Pancreas (tissue), 10 donors: ENCODE measurements around the gene OR2T8. TPM values are rescaled to one million over a fixed set of nuclear protein-coding genes. Genes with fewer than 3 reads are reported as not detected.
"Not testable (repeated sequence)": the region's sequence is repeated elsewhere in the genome, so short reads cannot be mapped to it uniquely, and the experiment has no call there.

ENCODE experiments used
- ATAC-seq, 4 donors: fragments of 200-7000 bp; cut with Tn5 transposase; one replicate each; pipeline versions ENCODE4 v1.8.0 to v1.9.1; 2020; ENCODE audit warnings: mild to moderate bottlenecking in 4 of 4, moderate library complexity in 4 of 4
- DNase-seq, 6 donors: peaks; one replicate each; pipeline ENCODE4 v3.0.0-alpha.2; 2020
- FAIRE-seq: peaks from 2 replicates; lab custom pipeline; 2012; peaks lifted over from hg19 to GRCh38; lab: Jason Lieb, UNC
- H3K27ac ChIP-seq, 4 donors: fragments of 200-600 bp; sonication (generic); 1 replicate in 3 of 4; 2 replicates in 1 of 4; pipeline versions ENCODE4 v1.5.0 to v1.8.0; 2020
- H3K27me3 ChIP-seq, 4 donors: fragments of 200-600 bp; one replicate each; pipeline ENCODE4 v1.8.0; 2021
- H3K36me3 ChIP-seq, 3 donors: fragments of 200-600 bp; sonication (generic) in 1 of 3; one replicate each; pipeline versions ENCODE4 v1.5.0 to v1.8.0; 2020 to 2021
- H3K4me1 ChIP-seq, 3 donors: fragments of 200-600 bp; one replicate each; pipeline ENCODE4 v1.8.0; 2021
- H3K4me3 ChIP-seq, 4 donors: fragments of 200-600 bp; sonication (generic) in 2 of 4; one replicate each; pipeline versions ENCODE4 v1.5.0 to v1.8.0; 2020 to 2021
- H3K9me3 ChIP-seq, 4 donors: fragments of 200-600 bp; one replicate each; pipeline ENCODE4 v1.8.0; 2021
- WGBS, 2 donors: extraction: QIAGEN DNeasy Blood & Tissue Kit; methylation state at CpG; one replicate each; pipeline ENCODE4 v1.1.7; 2013; 5-methylcytosine and 5-hydroxymethylcytosine counted together
- intact Hi-C, 3 donors: fragments of 100-400 bp; cut with DNase I; formaldehyde crosslinking; loops; one replicate each; pipeline versions ENCODE4 v1.11.1 to v1.14.2; 2022
- polyA plus RNA-seq, 2 donors: library from polyadenylated mRNA; stranded (reverse); fragments of 200-250 nt; gene quantifications; one replicate each; pipeline ENCODE4 v1.2.3, GENCODE V29; 2013
- total RNA-seq, 6 donors: library from RNA; stranded (reverse); fragmentation: NEBNext Ultra II Directional in 4 of 6; extraction: Animal tissue kit (Norgen Biotek cat#: 25700) in 4 of 6; gene quantifications; one replicate each; pipeline versions ENCODE4 v1.2.1 to v1.2.4, GENCODE V29; 2021 to 2023
- TF ChIP-seq, protein P1 (sequence below), 4 donors: fragments of 200-600 bp; sonication (generic) in 3 of 4; IDR thresholded peaks; one replicate each; pipeline versions ENCODE4 v1.5.0 to v1.8.0; 2021; ENCODE audit warnings: antibody characterized with exemption in 4 of 4
- donor health status: healthy with polysubstance abuse.
- donor health status: DM: no; HTN: no; CAD: no; lungs with moderate emphysema.
- donor health status: DM: no; HTN: no; CAD: no.
- donor health status: control.
- donor health status: control.
- donor health status: Bipolar disorder and iron deficiency.
- donor health status: DM: yes; HTN: yes; CAD: no.
- donor health status: DM: no; HTN: no; CAD: no.
- donor health status: DM: no; HTN: no; CAD: no.
- donor health status: DM: yes; HTN: yes; CAD: no.

OR2T8 gene
- total and polyA plus RNA-seq, 8 donors: not detected

DNA sequence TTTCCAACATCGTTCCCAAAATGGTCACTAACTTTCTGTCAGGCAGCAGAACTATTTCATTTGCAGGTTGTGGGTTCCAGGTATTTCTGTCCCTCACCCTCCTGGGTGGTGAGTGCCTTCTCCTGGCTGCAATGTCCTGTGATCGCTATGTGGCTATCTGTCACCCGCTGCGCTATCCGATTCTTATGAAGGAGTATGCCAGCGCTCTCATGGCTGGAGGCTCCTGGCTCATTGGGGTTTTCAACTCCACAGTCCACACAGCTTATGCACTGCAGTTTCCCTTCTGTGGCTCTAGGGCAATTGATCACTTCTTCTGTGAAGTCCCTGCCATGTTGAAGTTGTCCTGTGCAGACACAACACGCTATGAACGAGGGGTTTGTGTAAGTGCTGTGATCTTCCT, 13.9 kb downstream of the OR2T8 start:
- DNase-seq (no peak), ATAC-seq (no peak), FAIRE-seq (no peak)
- TF ChIP-seq, protein P1, sequence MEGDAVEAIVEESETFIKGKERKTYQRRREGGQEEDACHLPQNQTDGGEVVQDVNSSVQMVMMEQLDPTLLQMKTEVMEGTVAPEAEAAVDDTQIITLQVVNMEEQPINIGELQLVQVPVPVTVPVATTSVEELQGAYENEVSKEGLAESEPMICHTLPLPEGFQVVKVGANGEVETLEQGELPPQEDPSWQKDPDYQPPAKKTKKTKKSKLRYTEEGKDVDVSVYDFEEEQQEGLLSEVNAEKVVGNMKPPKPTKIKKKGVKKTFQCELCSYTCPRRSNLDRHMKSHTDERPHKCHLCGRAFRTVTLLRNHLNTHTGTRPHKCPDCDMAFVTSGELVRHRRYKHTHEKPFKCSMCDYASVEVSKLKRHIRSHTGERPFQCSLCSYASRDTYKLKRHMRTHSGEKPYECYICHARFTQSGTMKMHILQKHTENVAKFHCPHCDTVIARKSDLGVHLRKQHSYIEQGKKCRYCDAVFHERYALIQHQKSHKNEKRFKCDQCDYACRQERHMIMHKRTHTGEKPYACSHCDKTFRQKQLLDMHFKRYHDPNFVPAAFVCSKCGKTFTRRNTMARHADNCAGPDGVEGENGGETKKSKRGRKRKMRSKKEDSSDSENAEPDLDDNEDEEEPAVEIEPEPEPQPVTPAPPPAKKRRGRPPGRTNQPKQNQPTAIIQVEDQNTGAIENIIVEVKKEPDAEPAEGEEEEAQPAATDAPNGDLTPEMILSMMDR (IDR thresholded peaks at IDR 0.05): no peak
- no peaks in the 10 kb centered on the region for H3K27me3 ChIP-seq
- WGBS, 2 donors: 84 to 91% methylated on average over 8 of the region's 8 CpGs
- H3K9me3 ChIP-seq: no peaks in the 10 kb centered on the region
- no peaks in the 10 kb centered on the region for H3K4me1 ChIP-seq
- no peaks in the 10 kb centered on the region for H3K36me3 ChIP-seq
- no peak overlapping the region for H3K4me3 ChIP-seq
- no peak overlapping the region for H3K27ac ChIP-seq
- intact Hi-C loops: no loop called here

DNA sequence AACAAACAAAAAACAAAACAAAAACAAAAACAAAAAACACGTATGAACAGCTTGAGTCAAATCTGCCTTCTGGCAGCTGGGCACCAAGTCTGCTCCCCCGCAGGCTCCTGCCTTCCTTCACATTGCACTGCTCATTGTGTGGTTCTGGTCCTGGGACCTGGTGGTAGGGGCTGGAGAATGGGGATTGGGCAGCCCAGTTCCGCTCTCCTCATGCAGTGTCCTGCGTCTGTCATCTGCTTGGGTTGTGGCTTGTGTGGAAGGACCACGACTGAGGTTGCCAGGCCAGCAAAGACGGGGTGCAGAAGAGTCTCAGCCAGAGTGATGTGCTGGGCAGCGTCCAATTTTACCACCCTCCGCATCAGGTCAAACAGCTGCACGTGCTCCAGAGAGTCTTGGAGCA, 15.7 kb downstream of the OR2T8 start:
- intact Hi-C loops: no loop called here
- Histone ChIP-seq H3K9me3 (no peaks in the 10 kb centered on the region), H3K4me1 (no peaks in the 10 kb centered on the region), H3K27ac (no peak overlapping the region), H3K4me3 (no peak overlapping the region), H3K27me3 (no peaks in the 10 kb centered on the region), H3K36me3 (no peaks in the 10 kb centered on the region)
- no peak for DNase-seq
- no peak for FAIRE-seq
- TF ChIP-seq, protein P1 (IDR thresholded peaks at IDR 0.05): no peak
- WGBS, 2 donors: 83 to 92% methylated on average over 9 of the region's 9 CpGs
- no peak for ATAC-seq

DNA sequence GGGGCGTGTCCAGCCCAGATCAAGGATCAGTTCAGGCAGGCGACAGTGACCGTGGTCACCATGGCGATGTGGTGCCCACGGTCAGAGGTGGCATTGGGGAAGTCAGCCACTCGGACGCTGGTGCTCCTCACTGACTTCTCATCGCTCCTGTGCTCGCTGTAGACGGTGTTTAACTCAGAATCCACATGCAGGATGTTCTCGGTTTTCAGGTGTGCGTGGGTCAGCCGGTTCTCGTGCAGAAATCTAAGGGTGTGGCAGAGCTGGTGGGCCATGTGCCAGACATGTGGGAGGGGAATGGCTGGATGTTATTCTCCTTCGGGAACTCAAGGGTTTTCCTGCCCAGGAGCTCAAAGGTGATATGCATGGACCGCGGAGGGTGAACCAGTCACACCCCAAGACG, 16.4 kb downstream of the OR2T8 start:
- Histone ChIP-seq H3K27ac (no peak overlapping the region), H3K27me3 (no peaks in the 10 kb centered on the region), H3K4me3 (no peak overlapping the region), H3K4me1 (no peaks in the 10 kb centered on the region), H3K9me3 (no peaks in the 10 kb centered on the region), H3K36me3 (no peaks in the 10 kb centered on the region)
- FAIRE-seq (no peak), ATAC-seq (no peak), DNase-seq (peak in 2 of 6 donors; percentile 34 to 39)
- TF ChIP-seq, protein P1 (IDR thresholded peaks at IDR 0.05): no peak
- intact Hi-C loops: no loop called here
- WGBS, 2 donors: 84 to 93% methylated on average over 18 of the region's 18 CpGs

DNA sequence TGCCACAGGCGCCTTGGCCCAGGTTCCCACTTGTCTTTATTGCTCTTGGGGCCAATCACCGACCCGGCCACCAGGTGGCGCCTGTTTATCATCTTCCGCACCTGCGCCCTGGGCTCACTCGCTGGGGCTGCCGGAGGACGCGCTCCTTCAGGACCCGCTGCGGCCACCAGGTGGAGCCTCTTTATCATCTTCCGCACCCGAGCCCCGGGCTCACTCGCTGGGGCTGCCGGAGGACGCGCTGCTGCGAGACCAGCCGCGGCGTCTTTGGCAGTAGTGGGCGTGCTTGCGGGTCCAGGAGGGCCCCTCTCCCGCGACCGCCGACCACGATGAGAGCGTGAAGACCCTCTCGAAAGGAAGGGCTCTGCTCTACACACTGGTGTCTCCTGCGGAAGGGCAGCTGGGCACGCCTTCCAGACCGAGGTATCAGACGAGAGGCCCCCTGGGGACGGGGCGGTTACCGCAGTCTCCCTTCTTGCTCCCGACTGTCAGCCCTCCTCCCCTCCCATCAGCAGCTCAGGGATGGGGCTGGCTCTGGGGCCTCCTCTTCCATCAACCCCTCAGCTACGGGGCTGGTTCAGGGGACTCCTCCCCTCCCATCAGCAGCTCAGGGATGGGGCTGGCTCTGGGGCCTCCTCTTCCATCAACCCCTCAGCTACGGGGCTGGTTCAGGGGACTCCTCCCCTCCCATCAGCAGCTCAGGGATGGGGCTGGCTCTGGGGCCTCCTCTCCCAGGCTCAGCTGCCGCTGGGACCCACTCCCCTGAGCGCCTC, 17.1 kb downstream of the OR2T8 start:
- intact Hi-C loops, H3K4me1 ChIP-seq, H3K36me3 ChIP-seq, FAIRE-seq, H3K27ac ChIP-seq, H3K27me3 ChIP-seq, H3K9me3 ChIP-seq: not testable (repeated sequence)
- 12 to 16% methylated on average over 43 to 44 of the region's 44 CpGs for WGBS, 2 donors
- peak in 5 of 6 donors; percentile 22 to 66 (median 45) for DNase-seq
- ATAC-seq: peak in 3 of 4 donors; percentile 72 to 95 (median 91)
- TF ChIP-seq, protein P1 (IDR thresholded peaks at IDR 0.05): peak in 2 of 4 donors; percentile 22 to 27
- peak overlapping the region in 1 of 4 donors; percentile 22 for H3K4me3 ChIP-seq

DNA sequence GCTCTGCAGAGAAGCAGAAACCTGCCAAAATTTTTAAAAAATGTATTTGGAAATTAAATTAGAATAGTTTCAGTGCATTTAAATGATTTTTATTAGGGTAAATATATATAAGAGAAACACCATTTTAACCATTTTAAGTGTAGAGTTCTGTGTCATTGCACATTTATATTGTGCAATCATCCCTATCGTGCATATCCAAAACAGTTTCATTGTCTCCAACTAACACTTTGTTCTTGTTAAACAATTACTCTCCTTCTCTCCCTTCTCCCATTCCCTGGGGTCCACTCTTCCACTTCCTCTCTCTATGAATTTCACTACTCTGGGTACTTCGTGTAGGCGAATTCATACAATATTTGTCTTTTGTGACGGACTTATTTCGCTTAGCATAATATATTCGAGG, 22.6 kb downstream of the OR2T8 start:
- no peak for DNase-seq
- ATAC-seq: no peak
- Histone ChIP-seq H3K27ac (no peak overlapping the region), H3K9me3 (no peaks in the 10 kb centered on the region), H3K4me1 (no peaks in the 10 kb centered on the region), H3K27me3 (no peaks in the 10 kb centered on the region), H3K4me3 (no peak overlapping the region), H3K36me3 (no peaks in the 10 kb centered on the region)
- intact Hi-C loops: no loop called here
- 56 to 75% methylated on average over 6 of the region's 6 CpGs for WGBS, 2 donors
- FAIRE-seq: no peak
- TF ChIP-seq, protein P1 (IDR thresholded peaks at IDR 0.05): no peak
